Right atrium auricular region (tissue), 2 donors: Measurements from ENCODE around the gene RREB1. TPM values are rescaled to one million over a fixed set of nuclear protein-coding genes. Genes with fewer than 3 reads are reported as not detected.
"Not testable (repeated sequence)": the region's sequence is repeated elsewhere in the genome, so short reads cannot be mapped to it uniquely, and the experiment has no call there.

Source experiments
- DNase-seq: peaks from one replicate; pipeline ENCODE4 v3.0.0-alpha.2; 2019; ENCODE audit warnings: low spot score
- H3K27ac ChIP-seq, 2 donors: fragments of 200-600 bp; sonication (generic); 1 replicate in 1 of 2; 2 replicates in 1 of 2; pipeline ENCODE4 v1.5.1; 2016 to 2019
- H3K27me3 ChIP-seq, 2 donors: fragments of 200-600 bp; sonication (generic); one replicate each; pipeline versions ENCODE4 v1.5.1 to v1.6.0; 2017 to 2019
- H3K36me3 ChIP-seq: fragments of 200-600 bp; sonication (generic); one replicate; pipeline ENCODE4 v1.5.1; 2016
- H3K4me1 ChIP-seq, 2 donors: fragments of 200-600 bp; sonication (generic); one replicate each; pipeline versions ENCODE4 v1.5.1 to v1.6.0; 2017 to 2019
- H3K4me3 ChIP-seq, 2 donors: fragments of 200-600 bp; sonication (generic); 1 replicate in 1 of 2; 2 replicates in 1 of 2; pipeline ENCODE4 v1.5.1; 2017 to 2019; ENCODE audit warnings: mild to moderate bottlenecking in 1 of 2, moderate library complexity in 1 of 2
- H3K9me3 ChIP-seq, 2 donors: fragments of 200-600 bp; sonication (generic); one replicate each; pipeline ENCODE4 v1.5.1; 2019
- total RNA-seq, 2 donors: library from RNA; depleted of rRNA; stranded (reverse); fragments of >200 nt; gene quantifications; one replicate each; pipeline ENCODE4 v1.1.0, GENCODE V29; 2016
- TF ChIP-seq, protein P1 (sequence below), 2 donors: fragments of 200-600 bp; sonication (generic); IDR thresholded peaks; one replicate each; pipeline ENCODE4 v1.5.1; 2019; ENCODE audit warnings: antibody characterized with exemption in 2 of 2

RREB1 gene
- total RNA-seq, 2 donors from 2014 or later: 25.5 to 30.3 TPM

DNA sequence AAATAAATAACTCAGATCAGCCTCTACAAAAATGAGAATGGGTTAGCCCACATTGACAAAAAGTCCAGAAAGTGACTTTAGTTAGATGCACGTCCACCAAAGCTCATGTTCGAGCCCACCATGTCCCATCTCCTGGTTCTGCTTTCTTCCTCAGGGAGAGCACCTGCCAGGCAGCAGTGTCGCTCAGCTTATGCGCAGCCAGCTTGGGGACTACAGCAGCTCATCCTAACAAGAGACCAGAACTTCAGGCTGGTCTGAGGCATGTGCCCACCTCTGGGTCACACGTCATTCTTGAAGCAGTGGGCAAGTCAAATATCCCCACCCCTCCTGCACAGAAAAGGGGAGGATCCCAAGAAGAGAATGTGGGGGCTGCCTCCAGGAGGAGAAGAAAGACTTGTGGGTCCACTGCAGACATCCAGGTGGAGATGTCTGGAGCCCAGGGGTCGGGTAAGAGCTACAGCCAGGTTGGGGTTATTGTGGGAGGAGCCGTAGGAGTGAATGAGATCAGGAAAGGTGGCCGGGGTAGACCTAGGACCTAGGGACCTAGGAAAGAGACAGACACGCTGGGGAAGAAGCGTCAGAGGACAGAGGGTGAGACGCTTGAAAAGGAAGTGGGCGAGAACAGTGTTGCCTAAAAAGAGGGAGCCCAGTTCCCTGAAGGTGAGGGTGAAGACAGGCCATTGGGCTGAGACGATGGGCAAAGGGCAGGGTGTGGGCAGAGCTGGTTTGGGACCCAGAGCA is 152.7 kb downstream of the RREB1 start:
- H3K36me3 ChIP-seq: no peaks in the 10 kb centered on the region
- TF ChIP-seq, protein P1, sequence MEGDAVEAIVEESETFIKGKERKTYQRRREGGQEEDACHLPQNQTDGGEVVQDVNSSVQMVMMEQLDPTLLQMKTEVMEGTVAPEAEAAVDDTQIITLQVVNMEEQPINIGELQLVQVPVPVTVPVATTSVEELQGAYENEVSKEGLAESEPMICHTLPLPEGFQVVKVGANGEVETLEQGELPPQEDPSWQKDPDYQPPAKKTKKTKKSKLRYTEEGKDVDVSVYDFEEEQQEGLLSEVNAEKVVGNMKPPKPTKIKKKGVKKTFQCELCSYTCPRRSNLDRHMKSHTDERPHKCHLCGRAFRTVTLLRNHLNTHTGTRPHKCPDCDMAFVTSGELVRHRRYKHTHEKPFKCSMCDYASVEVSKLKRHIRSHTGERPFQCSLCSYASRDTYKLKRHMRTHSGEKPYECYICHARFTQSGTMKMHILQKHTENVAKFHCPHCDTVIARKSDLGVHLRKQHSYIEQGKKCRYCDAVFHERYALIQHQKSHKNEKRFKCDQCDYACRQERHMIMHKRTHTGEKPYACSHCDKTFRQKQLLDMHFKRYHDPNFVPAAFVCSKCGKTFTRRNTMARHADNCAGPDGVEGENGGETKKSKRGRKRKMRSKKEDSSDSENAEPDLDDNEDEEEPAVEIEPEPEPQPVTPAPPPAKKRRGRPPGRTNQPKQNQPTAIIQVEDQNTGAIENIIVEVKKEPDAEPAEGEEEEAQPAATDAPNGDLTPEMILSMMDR (IDR thresholded peaks at IDR 0.05): no peak
- peak overlapping the region; percentile 75 to 83 for H3K27ac ChIP-seq
- peaks cover 0 to 11% of the 10 kb centered on the region in 2 donors for H3K9me3 ChIP-seq
- no peaks in the 10 kb centered on the region for H3K27me3 ChIP-seq
- peaks cover 0 to 14% of the 10 kb centered on the region in 2 donors for H3K4me1 ChIP-seq
- DNase-seq: no peak
- H3K4me3 ChIP-seq: peak overlapping the region; percentile 60 to 67

DNA sequence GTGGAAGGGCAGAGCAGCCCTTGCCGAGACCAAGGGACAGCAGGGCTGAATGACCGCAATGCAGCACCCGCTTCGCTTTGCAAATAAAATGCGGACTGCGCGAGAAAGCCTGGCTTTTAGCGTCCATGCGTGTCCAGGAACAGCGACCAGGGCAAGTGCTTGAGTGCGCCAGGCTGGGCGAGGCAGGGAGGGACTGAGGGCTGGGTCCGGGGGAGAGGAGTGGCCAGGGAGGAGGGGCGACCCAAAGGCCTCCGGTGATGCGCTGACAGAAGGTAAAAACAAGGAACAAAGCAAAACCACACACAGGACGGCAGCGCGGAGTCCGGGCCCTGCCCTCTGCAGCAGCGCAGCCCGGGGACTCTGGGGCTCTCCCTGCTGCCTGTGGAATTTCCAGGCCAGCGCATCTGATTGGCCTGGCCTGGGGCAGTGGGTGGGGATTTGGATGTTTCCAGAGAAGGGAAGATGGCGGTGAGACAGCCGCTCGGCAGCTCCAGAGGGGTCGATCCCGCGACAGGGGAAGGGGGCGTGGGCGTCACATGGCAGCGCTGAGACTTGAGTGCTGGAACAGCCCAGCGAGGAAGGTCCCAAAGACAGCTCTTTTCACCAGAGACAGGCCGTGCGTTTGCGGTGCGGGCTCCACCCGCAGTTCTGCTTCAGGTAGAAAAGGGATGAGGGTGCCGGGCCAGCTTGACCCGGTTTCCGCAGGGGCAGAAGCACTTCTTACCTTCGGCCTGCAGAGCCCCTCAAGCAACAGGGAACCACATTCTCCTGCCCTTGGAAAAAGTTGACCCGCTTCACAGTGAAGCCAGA is 153.5 kb downstream of the RREB1 start:
- Histone ChIP-seq H3K9me3 (peaks cover 0 to 4% of the 10 kb centered on the region in 2 donors), H3K27me3 (no peaks in the 10 kb centered on the region), H3K4me3 (peak overlapping the region; percentile 60 to 67), H3K27ac (peak overlapping the region; percentile 75 to 83), H3K36me3 (no peaks in the 10 kb centered on the region), H3K4me1 (peaks cover 0 to 14% of the 10 kb centered on the region in 2 donors)
- TF ChIP-seq, protein P1 (IDR thresholded peaks at IDR 0.05): no peak
- DNase-seq: peak; percentile 91

DNA sequence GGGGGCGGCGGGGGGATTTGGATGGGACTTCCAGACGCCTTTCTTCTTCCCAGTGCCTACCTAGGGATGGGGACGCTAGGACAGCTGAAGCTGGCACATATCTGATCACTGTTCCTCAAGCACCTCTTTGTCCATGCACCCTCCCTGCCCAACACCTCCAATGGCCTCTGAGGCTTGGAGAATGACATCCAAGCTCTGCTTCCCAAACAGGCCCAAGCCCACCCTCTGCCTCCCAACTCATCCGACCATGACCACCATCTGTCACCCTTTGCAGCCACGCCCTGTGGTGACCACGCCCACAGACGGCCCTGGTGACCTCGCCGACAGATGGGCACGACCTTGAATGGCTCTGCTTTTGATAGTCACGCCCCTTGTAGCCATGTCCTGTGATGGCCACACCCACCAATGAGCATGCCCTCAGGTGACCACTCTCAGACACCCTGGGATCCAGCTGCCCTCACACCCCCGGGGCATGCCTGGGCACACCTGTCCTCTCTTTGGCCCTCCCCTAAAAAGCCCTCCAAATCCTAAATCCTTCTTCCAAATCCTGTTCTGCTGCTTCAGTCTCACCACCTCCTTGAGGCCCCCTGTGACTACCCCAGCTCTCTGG is 154.2 kb downstream of the RREB1 start:
- no peak for DNase-seq
- H3K4me1 ChIP-seq: peaks cover 0 to 14% of the 10 kb centered on the region in 2 donors
- peak overlapping the region; percentile 60 to 67 for H3K4me3 ChIP-seq
- TF ChIP-seq, protein P1 (IDR thresholded peaks at IDR 0.05): no peak
- no peaks in the 10 kb centered on the region for H3K36me3 ChIP-seq
- H3K27me3 ChIP-seq: no peaks in the 10 kb centered on the region
- H3K9me3 ChIP-seq: no peaks in the 10 kb centered on the region
- peak overlapping the region; percentile 75 to 83 for H3K27ac ChIP-seq

DNA sequence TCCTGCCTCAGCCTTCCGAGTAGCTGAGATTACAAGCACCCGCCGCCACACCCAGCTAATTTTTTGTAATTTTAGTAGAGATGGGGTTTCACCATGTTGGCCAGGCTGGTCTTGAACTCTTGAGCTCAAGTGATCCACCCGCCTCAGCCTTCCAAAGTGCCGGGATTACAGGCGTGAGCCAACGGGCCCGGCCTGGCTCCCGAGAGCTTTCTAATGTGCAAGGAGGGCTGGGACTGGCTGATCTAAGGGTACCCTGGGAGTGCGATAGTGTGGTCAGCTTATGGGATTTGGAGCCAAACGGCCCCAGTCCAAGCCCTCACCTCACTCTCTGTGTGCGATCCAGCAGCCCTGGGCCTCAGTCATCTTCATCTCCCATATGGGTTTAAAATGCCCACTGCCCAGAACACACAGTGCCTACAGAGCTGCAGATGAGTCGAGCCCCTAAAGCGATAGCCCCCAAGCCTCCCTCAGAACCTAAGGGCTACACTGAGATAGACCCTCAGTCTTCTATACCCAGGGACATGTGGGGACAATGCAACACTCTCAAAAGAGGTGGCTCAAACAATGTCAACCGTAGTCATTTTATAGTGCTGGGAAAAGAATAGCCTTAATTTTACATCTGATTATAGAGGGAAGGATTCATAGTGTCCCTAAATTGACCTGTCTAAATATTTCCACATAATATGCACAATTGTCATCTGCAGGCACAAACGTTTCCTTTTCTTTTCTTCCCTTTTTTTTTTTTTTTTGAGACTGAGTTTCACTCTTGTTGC is 155.2 kb downstream of the RREB1 start:
- no peak for DNase-seq
- Histone ChIP-seq H3K4me1 (peaks cover 0 to 14% of the 10 kb centered on the region in 2 donors), H3K4me3 (no peak overlapping the region), H3K27me3 (no peaks in the 10 kb centered on the region), H3K27ac (no peak overlapping the region), H3K9me3 (no peaks in the 10 kb centered on the region), H3K36me3 (no peaks in the 10 kb centered on the region)
- TF ChIP-seq, protein P1 (IDR thresholded peaks at IDR 0.05): no peak

DNA sequence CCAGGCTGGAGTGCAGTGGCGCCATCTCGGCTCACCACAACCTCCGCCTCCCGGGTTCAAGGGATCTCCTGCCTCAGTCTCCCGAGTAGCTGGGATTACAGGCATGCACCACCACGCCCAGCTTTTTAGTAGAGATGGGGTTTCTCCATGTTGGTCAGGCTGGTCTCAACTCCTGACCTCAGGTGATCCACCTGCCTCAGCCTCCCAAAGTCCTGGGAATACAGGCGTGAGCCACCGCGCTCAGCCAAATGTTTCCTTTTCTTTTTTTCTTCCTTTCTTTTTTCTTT is 155.7 kb downstream of the RREB1 start:
- H3K27ac ChIP-seq: not testable (repeated sequence)

More for the DNA sequence above, 155.7 kb downstream of the RREB1 start:
- H3K4me1 ChIP-seq: peaks cover 0 to 14% of the 10 kb centered on the region in 2 donors
- not testable (repeated sequence) for H3K9me3 ChIP-seq, H3K4me3 ChIP-seq, H3K36me3 ChIP-seq, DNase-seq, H3K27me3 ChIP-seq
